GM19468 (cell line): ENCODE results near the gene IFRD1.
"Not testable (repeated sequence)": the region's sequence is repeated elsewhere in the genome, so short reads cannot be mapped to it uniquely, and the experiment has no call there.

Source experiments
- ATAC-seq: cut with Tn5 transposase; IDR thresholded peaks from one replicate; pipeline ENCODE4 v1.9.1; 2021; ENCODE audit warnings: mild to moderate bottlenecking, moderate library complexity, moderate number of reproducible peaks; ENCODE audit not compliant: unreplicated experiment; ENCODE audit errors: extremely low read depth

IFRD1 gene

DNA sequence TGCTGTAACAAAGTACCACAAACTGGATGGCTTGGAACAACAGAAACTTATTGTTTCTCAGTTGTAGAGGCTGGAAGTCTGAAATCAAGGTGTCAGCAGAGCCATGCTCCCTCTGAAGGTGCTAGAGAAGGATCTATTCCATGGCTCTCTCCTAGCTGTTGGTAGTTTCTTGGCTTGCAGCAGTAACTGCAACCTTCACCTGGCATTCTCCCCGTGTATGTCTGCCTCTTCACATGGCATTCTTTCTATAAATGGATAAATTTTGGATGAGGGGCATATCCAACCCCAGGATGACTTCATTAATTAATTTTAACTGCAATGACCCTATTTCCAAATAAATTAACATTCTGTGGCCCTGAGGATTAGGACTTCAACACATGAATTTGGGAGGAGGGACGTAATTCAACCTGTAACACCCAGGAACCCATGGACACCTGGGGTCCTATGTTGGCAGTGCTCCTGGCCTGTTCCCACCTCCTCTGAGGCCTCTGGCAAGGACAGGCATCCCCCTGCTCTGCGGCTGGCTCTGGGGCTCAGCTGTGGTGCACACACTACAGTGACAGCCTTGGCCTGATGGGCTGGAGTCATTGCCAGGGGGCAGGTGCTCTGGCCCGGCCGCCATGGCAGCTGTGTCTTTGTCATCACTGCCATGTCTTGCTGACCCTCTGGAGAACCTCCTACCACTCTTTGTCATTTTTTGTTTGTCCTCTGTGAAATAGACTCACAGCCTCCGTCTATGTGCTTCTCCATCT is 61.4 kb downstream of the IFRD1 start:
- no peak for ATAC-seq

DNA sequence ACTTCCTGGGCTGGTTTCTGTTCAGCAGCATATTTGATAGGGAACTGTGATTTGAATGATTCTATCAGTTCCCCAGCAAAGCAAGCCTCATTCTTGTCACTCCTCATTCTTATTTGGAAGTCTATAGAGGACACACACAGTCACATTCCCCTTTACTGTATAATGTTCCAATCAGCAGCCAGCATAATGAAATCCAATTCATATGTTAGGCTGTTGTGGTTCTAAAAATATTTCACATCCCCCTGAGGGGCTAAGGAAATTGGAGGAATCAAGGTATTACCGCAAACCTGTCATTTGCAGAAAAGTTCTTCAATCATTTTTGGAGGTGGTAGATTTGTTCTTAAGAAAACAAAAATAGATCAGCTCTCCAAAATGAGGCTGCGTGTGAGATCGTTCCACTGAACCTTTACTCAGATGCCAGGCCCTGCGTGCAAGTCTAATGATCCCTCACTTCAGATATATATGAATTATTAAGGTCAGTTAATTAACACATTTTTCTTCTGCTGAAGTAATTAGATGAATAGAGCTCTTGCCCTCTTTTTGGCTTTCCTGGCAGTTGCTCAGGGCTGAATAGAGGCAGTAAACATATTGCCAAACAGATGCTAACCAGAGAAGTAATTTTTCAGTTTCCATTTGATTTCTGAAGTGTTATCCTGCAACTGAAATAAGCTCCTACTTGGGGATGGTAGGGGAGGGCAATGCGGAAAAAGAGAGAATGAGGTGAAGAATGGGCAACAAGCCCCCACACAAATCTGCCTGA is 62.4 kb downstream of the IFRD1 start:
- no peak for ATAC-seq

DNA sequence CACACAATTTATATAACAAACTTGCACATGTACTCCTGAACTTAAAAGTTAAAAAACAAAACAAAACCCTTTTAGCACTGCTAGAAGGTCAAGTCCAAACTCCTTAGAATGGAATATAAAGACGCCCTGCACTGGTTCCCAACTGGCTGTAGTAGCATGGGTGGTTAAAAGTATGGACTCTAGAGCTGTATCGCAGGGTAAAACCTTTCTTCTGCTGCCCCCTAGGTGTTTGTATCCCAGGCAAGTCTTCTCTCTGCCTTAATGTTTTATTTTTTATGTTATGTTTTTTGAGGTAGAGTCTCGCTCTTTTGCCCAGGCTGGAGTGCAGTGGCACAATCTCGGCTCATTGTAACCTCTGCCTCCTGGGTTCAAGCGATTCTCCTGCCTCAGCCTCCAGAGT is 65.7 kb downstream of the IFRD1 start:
- ATAC-seq, result no peak

DNA sequence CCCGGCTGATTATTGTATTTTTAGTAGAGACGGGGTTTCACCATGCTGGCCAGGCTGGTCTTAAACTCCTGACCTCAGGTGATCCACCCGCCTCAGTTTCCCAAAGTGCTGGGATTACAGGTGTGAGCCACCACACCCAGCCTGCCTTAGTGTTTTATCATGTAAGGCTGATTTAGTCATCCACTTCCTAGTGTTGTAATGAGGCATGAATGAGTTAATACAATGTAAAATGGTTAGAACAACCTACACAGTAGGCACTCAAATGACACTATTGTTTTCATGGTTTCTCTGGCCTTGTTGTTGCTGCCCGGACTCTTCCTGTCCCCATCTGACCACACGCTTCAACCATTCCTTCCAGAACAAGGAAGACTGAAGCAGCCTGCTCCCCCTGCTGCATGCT is 66.2 kb downstream of the IFRD1 start:
- not testable (repeated sequence) for ATAC-seq

DNA sequence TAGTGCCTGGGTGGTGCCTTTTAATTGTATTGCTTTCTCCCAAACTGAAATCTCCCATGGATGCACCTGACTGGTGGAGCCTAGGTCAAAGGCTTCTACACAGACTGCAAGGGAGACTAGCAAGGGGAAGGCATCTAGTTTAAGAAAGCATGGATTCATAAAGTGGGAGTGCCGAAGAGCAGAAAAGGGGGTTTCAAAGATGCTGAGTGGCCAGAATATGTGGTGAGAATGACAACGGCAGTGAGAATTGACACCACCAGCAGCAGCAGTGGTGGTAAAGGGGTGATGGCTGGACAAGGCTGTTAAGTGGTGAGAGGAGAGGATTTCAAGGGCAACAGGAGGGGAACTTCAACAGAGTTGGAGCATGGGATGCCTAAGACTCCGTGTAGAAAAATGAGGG is 67.2 kb downstream of the IFRD1 start:
- no peak for ATAC-seq

DNA sequence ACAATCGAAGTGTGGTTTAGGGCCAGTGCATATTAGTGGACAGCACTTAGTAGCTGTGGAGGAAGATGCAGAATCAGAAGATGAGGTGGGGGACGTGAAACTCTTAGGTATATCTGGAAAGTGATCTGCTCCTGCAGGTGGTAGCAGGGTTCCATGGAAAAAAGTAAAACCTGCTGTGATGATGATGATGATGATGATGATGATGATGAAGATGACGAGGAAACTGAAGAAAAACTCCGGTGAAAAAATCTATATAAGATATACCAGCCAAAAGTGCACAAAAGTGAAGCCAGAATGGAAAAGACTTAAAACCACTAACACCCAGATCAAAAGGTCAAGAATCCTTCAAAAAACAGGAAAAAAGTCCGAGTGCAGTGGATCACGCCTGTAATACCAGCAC is 70.5 kb downstream of the IFRD1 start:
- ATAC-seq, result no peak

DNA sequence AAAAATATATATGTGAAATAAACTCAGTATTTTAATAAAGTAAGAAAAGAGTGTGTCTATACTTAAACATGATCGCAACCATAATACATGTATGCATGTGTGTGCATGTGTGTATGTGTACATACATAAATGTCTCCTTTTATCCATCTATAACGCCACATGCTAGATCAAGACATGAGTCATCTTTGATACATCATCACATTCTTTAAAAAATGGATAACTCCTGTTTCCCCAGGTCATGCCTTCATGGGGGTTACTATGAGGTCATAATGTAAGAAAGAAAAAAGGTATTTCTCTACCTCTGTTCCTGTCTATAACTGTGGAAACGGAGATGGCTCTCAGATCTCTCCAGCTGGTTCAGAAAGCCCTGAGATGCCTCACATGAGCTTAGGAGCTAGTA is 71.7 kb downstream of the IFRD1 start:
- ATAC-seq, result no peak

DNA sequence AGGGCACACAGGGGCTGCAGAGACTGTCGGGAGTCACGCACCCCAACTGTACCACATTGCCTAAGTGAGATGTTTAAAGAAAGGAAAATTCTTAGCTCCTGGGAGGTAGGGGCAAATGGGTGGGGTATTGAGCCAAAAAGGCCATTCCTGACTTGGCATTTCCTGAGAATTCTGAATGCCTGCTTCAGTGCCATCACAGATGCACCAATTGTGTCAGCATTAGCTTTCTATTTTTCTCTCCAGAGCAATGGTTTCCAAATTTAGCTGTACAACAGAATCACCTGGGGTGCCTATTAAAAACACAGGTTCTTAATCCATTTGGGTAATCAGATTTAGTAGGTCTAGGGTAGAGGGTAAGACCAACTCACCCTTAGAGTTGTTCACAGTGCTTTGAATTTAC is 73.6 kb downstream of the IFRD1 start:
- no peak for ATAC-seq
